ENCODE data around the gene MLKL.
A peak's percentile ranks its signal among the peaks of the same experiment; 100 is the strongest.

MLKL gene

DNA sequence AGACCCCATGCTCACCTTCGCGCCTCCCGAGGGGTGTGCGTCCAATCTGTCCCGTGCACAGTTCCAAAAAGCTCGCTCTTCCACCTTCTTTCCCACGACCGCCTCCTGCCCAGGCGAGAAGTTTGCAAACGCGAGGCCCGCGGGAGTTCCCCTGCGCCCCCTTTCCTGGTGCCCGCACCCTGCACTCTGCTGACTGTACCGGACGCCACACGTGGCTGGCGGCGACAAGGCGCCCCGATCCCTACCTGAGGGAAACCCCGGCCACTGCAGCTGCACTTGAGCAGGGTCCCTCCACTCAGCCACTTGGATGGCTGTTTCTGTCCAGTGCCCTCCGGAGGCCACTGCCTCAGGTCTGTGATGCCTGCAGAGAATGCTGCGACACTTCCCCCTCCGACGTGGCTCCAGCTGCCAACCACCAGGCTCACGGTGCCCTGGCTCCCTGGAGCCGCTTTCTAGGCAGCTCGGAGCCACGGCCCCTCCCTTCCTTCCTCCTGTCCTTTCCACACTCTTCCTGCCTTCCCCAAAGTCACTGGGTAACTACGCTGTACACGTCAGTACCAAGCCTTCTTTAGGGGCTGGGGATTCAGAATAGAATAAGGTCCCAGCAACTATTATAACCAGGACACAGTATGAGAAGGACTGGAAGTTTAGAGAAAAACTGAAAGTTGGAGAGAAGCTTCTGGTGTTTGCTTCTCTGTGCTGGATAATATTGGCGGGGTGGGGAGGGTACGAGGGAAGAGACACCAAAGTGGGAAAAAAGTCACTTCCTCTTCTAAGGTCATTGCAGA lies at the start of gene MLKL:
Gene MLKL, minus strand, starts transcription at position 425 of the 788 bp plus-strand sequence. CDS start 5,105 bp downstream, outside the sequence.
- peak; percentile 41 to 58 for DNase-seq (ENCODE audit: low read depth in 2 of 2)

DNA sequence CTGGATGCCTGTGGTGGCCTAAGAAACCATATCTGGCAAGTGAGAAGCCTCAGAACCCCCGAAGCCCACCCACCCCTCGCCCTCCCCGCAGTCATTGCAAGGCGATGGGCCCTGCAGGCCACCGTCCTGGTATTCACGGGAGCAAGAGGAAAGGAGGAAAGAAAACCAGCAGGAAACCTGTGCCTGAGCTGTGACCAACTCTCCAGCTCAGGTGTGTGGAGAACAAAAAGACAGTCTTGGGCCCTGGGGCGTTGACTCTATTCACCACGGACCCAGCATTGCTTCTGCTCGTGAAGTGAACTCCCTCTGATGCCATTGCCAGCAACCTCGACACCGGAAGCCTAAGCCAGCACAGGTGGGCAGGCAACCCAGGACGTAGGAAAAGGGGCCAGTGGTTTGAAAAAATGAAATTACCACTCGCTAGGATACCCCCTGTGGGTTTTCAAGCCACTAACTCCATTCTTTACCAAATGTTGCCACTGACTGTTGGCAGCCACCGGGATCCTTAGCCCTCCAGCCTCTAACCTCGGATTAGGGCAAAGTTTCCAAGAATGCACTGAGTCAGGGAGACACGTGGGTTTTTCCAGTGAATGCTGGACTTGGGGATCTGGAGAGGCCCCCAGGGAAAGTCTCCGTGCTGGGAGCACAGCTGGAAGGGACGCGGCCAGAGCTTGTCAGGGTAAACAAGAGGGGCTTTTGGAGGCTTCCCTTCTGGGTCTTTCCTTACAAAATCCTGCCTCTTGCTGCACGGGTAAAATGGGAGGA lies 48.8 kb upstream of the MLKL start:
- no peak for DNase-seq (ENCODE audit: low read depth in 2 of 2)

- DNase-seq (ENCODE audit: low read depth in 2 of 2): no peak
These were observed 48.0 kb upstream of the MLKL start for GRCh38 chr16:74748616-74749026.

GRCh38 chr16:74747716-74748615 lies 47.3 kb upstream of the MLKL start:
- DNase-seq (ENCODE audit: low read depth in 2 of 2): no peak

GRCh38 chr16:74745926-74746325 lies 45.3 kb upstream of the MLKL start:
- DNase-seq (ENCODE audit: low read depth in 2 of 2): no peak

GRCh38 chr16:74745109-74745615 lies 44.5 kb upstream of the MLKL start:
- DNase-seq (ENCODE audit: low read depth in 2 of 2): no peak

DNA sequence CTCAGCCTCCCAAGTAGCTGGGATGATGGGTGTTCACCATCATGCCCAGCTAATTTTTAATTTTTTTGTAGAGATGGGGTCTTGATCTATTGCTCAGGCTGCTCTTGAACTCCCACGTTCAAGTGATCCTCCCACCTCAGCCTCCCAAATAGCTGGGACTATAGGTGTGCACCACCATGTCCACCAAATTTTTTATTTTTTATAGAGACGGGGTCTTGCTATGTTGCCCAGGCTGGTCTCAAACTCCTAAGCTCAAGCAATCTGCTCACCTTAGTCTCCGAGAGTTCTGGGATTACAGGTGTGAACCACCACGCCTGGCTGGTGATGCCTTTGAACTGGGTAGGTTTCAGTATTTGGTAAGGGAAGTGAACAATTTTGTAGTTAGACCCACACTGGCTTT lies 43.9 kb upstream of the MLKL start:
- no peak for DNase-seq (ENCODE audit: low read depth in 2 of 2)

- DNase-seq (ENCODE audit: low read depth in 2 of 2): no peak
These were observed 43.1 kb upstream of the MLKL start for GRCh38 chr16:74743668-74744299.

DNA sequence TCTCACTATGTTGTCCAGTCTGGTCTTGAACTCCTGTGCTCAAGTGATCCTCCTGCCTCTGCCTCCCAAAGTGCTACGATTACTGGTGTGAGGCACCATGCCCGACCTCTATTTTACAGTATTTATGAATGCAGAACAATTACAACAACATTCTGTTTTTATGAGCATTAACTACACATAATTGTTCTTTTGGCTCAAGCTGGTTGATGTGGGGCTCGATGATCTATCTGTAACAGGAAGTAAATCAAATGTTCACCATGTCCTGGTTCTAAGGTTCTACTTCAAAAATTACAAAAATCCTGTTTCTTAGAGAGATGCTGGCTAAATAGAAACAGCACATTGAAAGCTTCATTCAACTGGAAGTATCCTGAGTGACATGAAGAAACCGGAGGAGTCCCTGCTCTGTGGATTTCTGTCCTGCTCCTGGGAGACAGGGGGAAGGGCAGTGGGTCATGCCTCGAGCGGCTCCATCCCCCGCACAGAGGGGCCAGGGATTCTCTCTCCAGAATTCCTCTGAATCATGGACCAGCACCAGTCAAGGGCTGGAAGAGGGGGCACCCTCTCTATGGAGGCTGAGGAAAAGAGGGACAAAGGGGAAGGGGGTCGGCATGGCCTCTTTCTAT lies 42.5 kb upstream of the MLKL start:
- DNase-seq (ENCODE audit: low read depth in 2 of 2): no peak

DNA sequence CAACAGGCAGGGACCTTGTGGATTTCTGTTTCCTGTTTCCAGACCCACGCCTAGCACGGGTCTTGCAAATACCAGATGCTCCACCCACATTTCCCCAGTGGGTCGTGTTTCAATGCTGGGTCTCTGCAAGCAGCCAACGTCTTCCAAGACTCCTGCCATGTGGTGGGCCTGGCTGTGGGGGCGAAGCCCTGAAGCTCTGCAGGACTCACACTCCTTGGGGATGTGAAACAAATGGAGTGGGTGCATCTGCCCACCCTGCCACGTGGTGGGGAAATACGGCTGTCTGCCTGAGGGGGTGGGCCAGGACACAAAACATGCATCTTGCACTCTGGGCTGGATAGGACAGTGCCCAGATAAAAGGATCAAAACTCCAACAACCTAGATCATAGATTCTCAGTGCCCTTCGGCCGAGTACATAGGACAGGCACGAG lies 41.4 kb upstream of the MLKL start:
- no peak for DNase-seq (ENCODE audit: low read depth in 2 of 2)

GRCh38 chr16:74740795-74741304 lies 40.2 kb upstream of the MLKL start:
- no peak for DNase-seq (ENCODE audit: low read depth in 2 of 2)

DNA sequence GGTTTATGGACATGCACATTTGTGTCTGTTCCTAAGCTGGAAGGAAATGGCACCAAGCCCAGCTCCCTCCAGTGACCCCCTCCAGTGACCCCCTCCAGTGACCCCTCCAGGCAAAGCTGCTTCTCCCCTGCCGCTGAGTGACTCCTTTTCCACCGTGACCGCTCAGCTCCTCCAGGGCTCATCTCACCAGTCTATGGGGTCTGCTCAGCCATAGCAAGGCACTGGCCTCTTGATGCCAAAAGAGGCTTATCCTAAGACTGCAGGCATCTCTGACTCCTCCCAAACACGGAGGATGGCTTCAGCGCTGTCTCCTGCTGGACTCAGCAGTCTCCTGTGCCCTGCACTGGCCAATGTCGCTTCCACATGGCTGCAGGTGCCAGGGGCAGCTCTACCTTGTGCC lies 38.6 kb upstream of the MLKL start:
- no peak for DNase-seq (ENCODE audit: low read depth in 2 of 2)

GRCh38 chr16:74738816-74739215 lies 38.2 kb upstream of the MLKL start:
- DNase-seq (ENCODE audit: low read depth in 2 of 2): no peak

GRCh38 chr16:74738113-74738541 lies 37.5 kb upstream of the MLKL start:
- no peak for DNase-seq (ENCODE audit: low read depth in 2 of 2)

DNA sequence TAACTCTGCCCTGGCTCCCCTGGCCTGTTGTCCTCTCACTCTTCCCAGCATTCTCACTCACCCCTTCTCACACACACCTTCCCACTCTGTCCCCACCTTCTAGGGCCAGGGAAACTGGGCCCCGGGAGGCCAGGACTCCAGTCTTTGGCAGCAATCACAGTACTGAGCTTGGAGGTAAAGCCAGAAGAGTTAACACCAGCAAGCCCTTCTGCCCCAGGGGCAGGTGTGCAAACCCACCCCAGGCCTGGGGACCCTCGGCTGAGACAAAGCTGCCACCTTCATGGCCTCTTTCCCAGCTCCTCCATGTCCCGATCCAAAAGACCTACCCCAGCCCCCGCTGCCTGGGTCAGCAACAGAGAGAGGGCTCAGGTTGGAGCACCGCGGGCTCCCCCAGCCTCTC lies 36.9 kb upstream of the MLKL start:
- no peak for DNase-seq (ENCODE audit: low read depth in 2 of 2)

DNA sequence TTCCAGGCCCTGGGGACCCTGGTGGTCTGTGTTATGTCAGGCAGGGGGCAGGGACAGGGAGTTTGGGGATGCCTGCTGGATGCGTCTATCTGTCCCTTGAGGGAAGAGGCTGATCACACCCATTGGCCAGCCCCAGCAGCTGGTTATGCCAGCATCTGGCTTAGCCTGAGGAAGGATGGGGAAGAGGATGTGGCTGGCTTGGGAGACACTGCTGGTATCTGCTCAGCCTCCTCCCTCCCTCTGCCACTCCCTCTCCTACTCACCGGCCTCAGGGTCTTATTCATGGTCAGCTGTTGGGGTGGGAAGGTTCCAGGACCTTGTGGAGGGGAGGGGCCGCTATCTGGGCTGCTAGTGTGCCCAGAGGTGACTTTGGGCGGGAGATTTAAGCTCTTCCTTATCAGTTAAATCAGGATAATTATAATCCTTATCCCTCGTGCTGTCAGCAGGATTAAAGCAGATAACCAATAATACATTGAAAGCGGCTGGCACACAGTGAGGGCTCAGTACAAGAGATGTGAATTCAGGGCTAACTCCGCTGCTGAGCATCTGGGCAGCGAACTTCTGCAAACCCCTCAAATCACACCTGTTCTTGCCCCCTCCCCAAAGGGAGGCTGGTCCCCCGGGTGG lies 36.0 kb upstream of the MLKL start:
- DNase-seq (ENCODE audit: low read depth in 2 of 2): no peak

DNA sequence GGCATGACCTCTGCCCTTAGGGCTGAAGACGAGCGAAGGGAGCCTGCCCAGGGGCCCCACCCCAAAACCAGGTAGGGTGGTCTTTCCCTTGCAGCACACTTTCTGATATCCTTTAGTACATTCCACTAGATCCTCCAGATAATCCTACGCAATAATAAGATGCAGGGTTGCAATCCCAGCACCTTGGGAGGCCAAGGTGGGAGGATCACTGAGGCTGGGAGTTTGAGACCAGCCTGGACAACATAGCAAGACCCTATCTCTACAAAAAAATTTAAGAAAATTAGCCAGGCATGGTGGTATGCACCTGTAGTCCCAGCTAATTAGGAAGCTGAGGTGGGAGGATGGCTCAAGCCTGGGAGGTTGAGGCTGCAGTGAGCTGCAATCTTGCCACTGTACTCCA lies 34.9 kb upstream of the MLKL start:
- no peak for DNase-seq (ENCODE audit: low read depth in 2 of 2)

DNA sequence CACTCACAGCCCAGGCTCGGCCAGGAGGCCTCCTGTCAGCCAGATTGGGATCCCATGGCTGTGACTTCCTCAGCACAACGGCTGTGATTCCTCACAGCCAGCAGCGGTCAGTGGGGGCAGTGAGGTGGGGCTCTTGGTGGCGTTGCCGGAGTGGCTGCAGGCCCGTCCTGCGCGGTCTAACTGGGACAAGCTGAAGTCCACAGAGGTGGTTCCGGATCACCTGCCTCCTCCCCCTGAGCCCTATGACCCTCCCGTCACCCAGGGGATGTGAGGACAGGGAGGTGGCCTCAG lies 34.4 kb upstream of the MLKL start:
- DNase-seq (ENCODE audit: low read depth in 2 of 2): no peak

GRCh38 chr16:74734361-74735161 lies 33.9 kb upstream of the MLKL start:
- DNase-seq (ENCODE audit: low read depth in 2 of 2): no peak

All from stimulated activated CD8-positive, alpha-beta memory T cell treated with anti-CD3 and anti-CD28 coated beads, Interleukin-15, amount 100 ng/mL, for 4 hours (primary cell).